Activated T-helper 1 cell treated with anti-CD3 and anti-CD28 coated beads, Interleukin-12 subunit alpha, Interleukin-12 subunit beta, Interleukin-2, Interleukin-4 antibody, amounts not matched to agents 30 ng/mL and 10 ng/mL and 1 ng/mL, durations not matched to agents 14 hours and 24 hours and 36 hours (primary cell): ENCODE results near the gene YIF1B. TPM values are rescaled to one million over a fixed set of nuclear protein-coding genes. Genes with fewer than 3 reads are reported as not detected.
"Not testable (repeated sequence)": the region's sequence is repeated elsewhere in the genome, so short reads cannot be mapped to it uniquely, and the experiment has no call there.

ENCODE experiments used
- DNase-seq: peaks from one replicate; pipeline ENCODE4 v3.0.0; 2021; ENCODE audit warnings: low spot score
- H3K27ac Mint-ChIP-seq: one replicate; pipeline ENCODE4 v1.8.0; 2021; ENCODE audit warnings: mild to moderate bottlenecking, mixed read lengths
- H3K27me3 Mint-ChIP-seq: one replicate; pipeline ENCODE4 v1.8.0; 2022; ENCODE audit warnings: mild to moderate bottlenecking, moderate library complexity, mixed read lengths; ENCODE audit not compliant: insufficient read depth
- H3K36me3 Mint-ChIP-seq: one replicate; pipeline ENCODE4 v1.8.0; 2021; ENCODE audit warnings: low read depth, mixed read lengths
- H3K4me1 Mint-ChIP-seq: one replicate; pipeline ENCODE4 v1.8.0; 2021; ENCODE audit warnings: low read depth, mixed read lengths
- H3K4me3 Mint-ChIP-seq: one replicate; pipeline ENCODE4 v1.8.0; 2021; ENCODE audit warnings: mild to moderate bottlenecking, moderate library complexity, mixed read lengths
- H3K9me3 Mint-ChIP-seq: one replicate; pipeline ENCODE4 v1.8.0; 2021; ENCODE audit warnings: mixed read lengths
- intact Hi-C: fragments of 100-400 bp; cut with micrococcal nuclease; formaldehyde crosslinking; loops from one replicate; pipeline ENCODE4 v1.15.1; 2024
- total RNA-seq: library from RNA; stranded (reverse); gene quantifications from 2 replicates; pipeline ENCODE4 v1.2.3, GENCODE V29; 2022

YIF1B gene
- total RNA-seq, result 89.8 and 96.0 TPM in 2 replicates

GRCh38 chr19:38315657-38316476 is at the start of gene YIF1B:
Gene YIF1B, minus strand, starts transcription at chr19:38315947. Its CDS starts 30 bp downstream, at chr19:38315917.
- peaks cover 46% of the 10 kb centered on the region for H3K4me1 Mint-ChIP-seq
- no peaks in the 10 kb centered on the region for H3K9me3 Mint-ChIP-seq
- intact Hi-C loops, result loop anchor here (1.0 to 5.0 kb wide), 8 partner anchors 19 to 536 kb away; partner anchors contain the start of genes CATSPERG, PSMD8, SPINT2 and WDR87
- H3K36me3 Mint-ChIP-seq, result peaks cover 10% of the 10 kb centered on the region
- H3K27ac Mint-ChIP-seq, result peak within 1 kb of the TSS; percentile 96
- H3K4me3 Mint-ChIP-seq, result peak within 1 kb of the TSS; percentile 85
- H3K27me3 Mint-ChIP-seq, result no peaks in the 10 kb centered on the region
- DNase-seq, result peak; percentile 94

GRCh38 chr19:38362946-38363688 is 47.4 kb upstream of the YIF1B start:
- DNase-seq, H3K9me3 Mint-ChIP-seq, H3K36me3 Mint-ChIP-seq, H3K27ac Mint-ChIP-seq: not testable (repeated sequence)
- intact Hi-C loops, result loop anchor here (1.0 to 2.0 kb wide), 6 partner anchors 11 to 487 kb away; partner anchors contain the start of genes GGN, PSMD8, SIPA1L3 and SPRED3
- Mint-ChIP-seq H3K27me3 (peaks cover 26% of the 10 kb centered on the region), H3K4me3 (peak overlapping the region; percentile 61), H3K4me1 (peaks cover 22% of the 10 kb centered on the region)

- H3K36me3 Mint-ChIP-seq, result no peaks in the 10 kb centered on the region
- peaks cover 29% of the 10 kb centered on the region for H3K27me3 Mint-ChIP-seq
- intact Hi-C loops, result loop anchor here (1.0 to 2.0 kb wide), 6 partner anchors 12 to 488 kb away; partner anchors contain the start of genes GGN, PSMD8, SIPA1L3 and SPRED3
- H3K27ac Mint-ChIP-seq, result peak overlapping the region; percentile 81
- peaks cover 22% of the 10 kb centered on the region for H3K4me1 Mint-ChIP-seq
- DNase-seq, result peak; percentile 84
- H3K4me3 Mint-ChIP-seq, result peak overlapping the region; percentile 90
- H3K9me3 Mint-ChIP-seq, result no peaks in the 10 kb centered on the region
These were observed 46.6 kb upstream of the YIF1B start for GRCh38 chr19:38362076-38362945.

GRCh38 chr19:38361633-38362075 is 45.9 kb upstream of the YIF1B start:
- intact Hi-C loops, result loop anchor here (1.0 to 2.0 kb wide), 6 partner anchors 13 to 489 kb away; partner anchors contain the start of genes GGN, PSMD8, SIPA1L3 and SPRED3

GRCh38 chr19:38360839-38361631 is 45.3 kb upstream of the YIF1B start:
- Mint-ChIP-seq H3K27me3 (peaks cover 34% of the 10 kb centered on the region), H3K4me1 (peaks cover 22% of the 10 kb centered on the region), H3K4me3 (peak overlapping the region; percentile 90), H3K27ac (peak overlapping the region; percentile 22), H3K9me3 (no peaks in the 10 kb centered on the region), H3K36me3 (no peaks in the 10 kb centered on the region)
- intact Hi-C loops, result no loop called here
- DNase-seq, result no peak

More at GRCh38 chr19:38361633-38362075, 45.9 kb upstream of the YIF1B start:
- H3K36me3 Mint-ChIP-seq, result no peaks in the 10 kb centered on the region
- DNase-seq, result peak; percentile 69
- peak overlapping the region; percentile 90 for H3K4me3 Mint-ChIP-seq
- peaks cover 22% of the 10 kb centered on the region for H3K4me1 Mint-ChIP-seq
- peak overlapping the region; percentile 61 for H3K27ac Mint-ChIP-seq
- peaks cover 30% of the 10 kb centered on the region for H3K27me3 Mint-ChIP-seq
- no peaks in the 10 kb centered on the region for H3K9me3 Mint-ChIP-seq

GRCh38 chr19:38360351-38360750 is 44.6 kb upstream of the YIF1B start:
- no peak for DNase-seq

GRCh38 chr19:38359242-38360021 is 43.7 kb upstream of the YIF1B start:
- intact Hi-C loops, result no loop called here
- Mint-ChIP-seq H3K27ac (no peak overlapping the region), H3K27me3 (peaks cover 41% of the 10 kb centered on the region), H3K9me3 (no peaks in the 10 kb centered on the region), H3K36me3 (no peaks in the 10 kb centered on the region), H3K4me3 (no peak overlapping the region), H3K4me1 (peaks cover 22% of the 10 kb centered on the region)
- DNase-seq, result no peak

More at GRCh38 chr19:38360351-38360750, 44.6 kb upstream of the YIF1B start:
- H3K9me3 Mint-ChIP-seq, result no peaks in the 10 kb centered on the region
- H3K4me3 Mint-ChIP-seq, result peak overlapping the region; percentile 90
- intact Hi-C loops, result no loop called here
- H3K27ac Mint-ChIP-seq, result no peak overlapping the region
- no peaks in the 10 kb centered on the region for H3K36me3 Mint-ChIP-seq
- peaks cover 22% of the 10 kb centered on the region for H3K4me1 Mint-ChIP-seq
- peaks cover 39% of the 10 kb centered on the region for H3K27me3 Mint-ChIP-seq

GRCh38 chr19:38358071-38358470 is 42.3 kb upstream of the YIF1B start:
- DNase-seq, result no peak
- no peak overlapping the region for H3K27ac Mint-ChIP-seq
- intact Hi-C loops, result no loop called here
- no peaks in the 10 kb centered on the region for H3K9me3 Mint-ChIP-seq
- H3K4me1 Mint-ChIP-seq, result peaks cover 22% of the 10 kb centered on the region
- H3K4me3 Mint-ChIP-seq, result no peak overlapping the region
- H3K36me3 Mint-ChIP-seq, result no peaks in the 10 kb centered on the region
- peaks cover 41% of the 10 kb centered on the region for H3K27me3 Mint-ChIP-seq

GRCh38 chr19:38355728-38356725 is 40.3 kb upstream of the YIF1B start:
- H3K4me1 Mint-ChIP-seq, result peaks cover 5% of the 10 kb centered on the region
- H3K4me3 Mint-ChIP-seq, result no peak overlapping the region
- no peak overlapping the region for H3K27ac Mint-ChIP-seq
- intact Hi-C loops, result no loop called here
- DNase-seq, result no peak
- H3K9me3 Mint-ChIP-seq, result no peaks in the 10 kb centered on the region
- no peaks in the 10 kb centered on the region for H3K36me3 Mint-ChIP-seq
- peaks cover 39% of the 10 kb centered on the region for H3K27me3 Mint-ChIP-seq

- Mint-ChIP-seq H3K9me3 (no peaks in the 10 kb centered on the region), H3K27me3 (peaks cover 17% of the 10 kb centered on the region), H3K4me1 (no peaks in the 10 kb centered on the region), H3K4me3 (no peak overlapping the region), H3K27ac (no peak overlapping the region), H3K36me3 (no peaks in the 10 kb centered on the region)
- no peak for DNase-seq
- intact Hi-C loops, result no loop called here
These were observed 36.9 kb upstream of the YIF1B start for GRCh38 chr19:38352611-38353010.
